Posterior cingulate gyrus (tissue), 11 donors: ENCODE measurements around the gene ATP6V1F.

ENCODE experiments used
- DNase-seq, 10 donors: peaks; one replicate each; pipeline versions ENCODE4 v3.0.0 to v3.0.0-alpha.2; 2020 to 2021; ENCODE audit warnings: mixed read lengths in 3 of 10
- intact Hi-C: fragments of 100-400 bp; cut with DNase I; formaldehyde crosslinking; loops from one replicate; pipeline ENCODE4 v1.15.1; 2023

The ATP6V1F gene

GRCh38 chr7:128862571-128863432, at the start of gene ATP6V1F:
TSS of gene ATP6V1F (plus strand) at chr7:128862856. CDS start at chr7:128862905, 49 bp downstream.
- DNase-seq = peak; percentile 89 to 99 (median 95)
- intact Hi-C loops = loop anchor here (1.0 to 10.0 kb wide), 4 partner anchors 30 to 328 kb away; partner anchors contain the start of genes CALU and CCDC136

GRCh38 chr7:128814499-128814898, 48.2 kb upstream of the ATP6V1F start:
- intact Hi-C loops = no loop called here
- peak in 4 of 10 donors; percentile 66 to 95 (median 74) for DNase-seq

- peak in 1 of 10 donors; percentile 46 for DNase-seq
- intact Hi-C loops = no loop called here
These were observed 47.2 kb upstream of the ATP6V1F start for GRCh38 chr7:128815289-128815942.

- no peak for DNase-seq
- intact Hi-C loops = no loop called here
These were observed 44.0 kb upstream of the ATP6V1F start for GRCh38 chr7:128818694-128819093.

GRCh38 chr7:128821724-128822123, 40.9 kb upstream of the ATP6V1F start:
- peak in 1 of 10 donors; percentile 53 for DNase-seq
- intact Hi-C loops = no loop called here

- DNase-seq = peak in 1 of 10 donors; percentile 24
- intact Hi-C loops = no loop called here
These were observed 36.1 kb upstream of the ATP6V1F start for GRCh38 chr7:128826512-128826911.

GRCh38 chr7:128826916-128827247, 35.8 kb upstream of the ATP6V1F start:
- intact Hi-C loops = no loop called here
- no peak for DNase-seq

GRCh38 chr7:128827248-128827958, 35.3 kb upstream of the ATP6V1F start:
- intact Hi-C loops = no loop called here
- DNase-seq = peak in 2 of 10 donors; percentile 70 to 72

GRCh38 chr7:128827971-128828711, 34.5 kb upstream of the ATP6V1F start:
- peak in 2 of 10 donors; percentile 54 to 59 for DNase-seq
- intact Hi-C loops = no loop called here

- intact Hi-C loops = no loop called here
- peak in 3 of 10 donors; percentile 37 to 71 (median 65) for DNase-seq
These were observed 33.1 kb upstream of the ATP6V1F start for GRCh38 chr7:128829391-128830166.

GRCh38 chr7:128830231-128831177, 32.2 kb upstream of the ATP6V1F start, which contains the start of gene FLNC:
TSS of gene FLNC (plus strand) at chr7:128830406. CDS start at chr7:128830638, 232 bp downstream.
- intact Hi-C loops = no loop called here
- DNase-seq = peak in 4 of 10 donors; percentile 29 to 86 (median 78)

- intact Hi-C loops = no loop called here
- DNase-seq = peak in 3 of 10 donors; percentile 44 to 81 (median 81)
These were observed 31.3 kb upstream of the ATP6V1F start for GRCh38 chr7:128831178-128831993.

GRCh38 chr7:128831994-128832879, 30.4 kb upstream of the ATP6V1F start:
- DNase-seq = peak in 3 of 10 donors; percentile 50 to 88 (median 74)

GRCh38 chr7:128832880-128833147, 29.8 kb upstream of the ATP6V1F start:
- intact Hi-C loops = loop anchor here (2.0 kb wide), 1 partner anchor 30 kb away; the partner anchor contains the start of gene ATP6V1F
- peak in 1 of 10 donors; percentile 21 for DNase-seq

More at GRCh38 chr7:128831994-128832879, 30.4 kb upstream of the ATP6V1F start:
- intact Hi-C loops = loop anchor here (2.0 kb wide), 1 partner anchor 31 kb away; the partner anchor contains the start of gene ATP6V1F

- DNase-seq = peak in 8 of 10 donors; percentile 54 to 94 (median 76)
- intact Hi-C loops = loop anchor here (2.0 kb wide), 1 partner anchor 29 kb away; the partner anchor contains the start of gene ATP6V1F
These were observed 29.3 kb upstream of the ATP6V1F start for GRCh38 chr7:128833148-128833945.
